K562 (cell line): ENCODE results near the gene DR1. TPM values are rescaled to one million over a fixed set of nuclear protein-coding genes. Genes with fewer than 3 reads are reported as not detected.

ENCODE experiments used
- ATAC-seq: fragments of 200-7000 bp; cut with Tn5 transposase; 3 replicates; pipeline ENCODE4 v1.9.1; 2020; ENCODE audit warnings: moderate library complexity
- BruUV-seq: library from RNA; stranded (reverse); fragments of 400-500 nt; replicated peaks from 2 replicates; lab custom pipeline; 2021; lab: Mats Ljungman, UMichigan
- CTCF ChIA-PET: fragments of 300-600 bp; formaldehyde crosslinking; extraction: SDS; loops from one replicate; lab custom pipeline; 2021; ENCODE audit warnings: low intra/inter-chr PET ratio; lab: Yijun Ruan, JAX
- POLR2A ChIA-PET: fragments of 300-600, 350-650 bp; sonication (Branson Sonifier 250); formaldehyde crosslinking; extraction: SDS; loops from one replicate; lab custom pipeline; 2021; ENCODE audit warnings: antibody characterized with exemption, inconsistent platforms; lab: Yijun Ruan, JAX
- DNase-seq, 4 experiments: peaks; one replicate each; pipeline versions ENCODE4 v3.0.0 to v3.0.0-alpha.2; 2011 to 2018; ENCODE audit warnings: low spot score in 3 of 4, mixed read lengths in 3 of 4; ENCODE audit errors: extremely low read depth in 1 of 4
- FAIRE-seq: peaks from 2 replicates; lab custom pipeline; 2011; peaks lifted over from hg19 to GRCh38; lab: Jason Lieb, UNC
- H2AFZ ChIP-seq: 2 replicates; pipeline ENCODE4 v1.6.0; 2011; ENCODE audit warnings: low read depth, low read length, control low read depth, inconsistent platforms
- H3K27ac ChIP-seq: fragments of 200-600 bp; 3 replicates; pipeline ENCODE4 v1.8.0; 2011; ENCODE audit warnings: low read depth, mild to moderate bottlenecking, control low read depth, inconsistent platforms, low read length, moderate library complexity, mixed read lengths; ENCODE audit errors: extremely low read depth
- H3K27me3 ChIP-seq, 2 experiments: fragments of 300-600 bp in 1 of 2; 2 replicates in 1 of 2; 3 replicates in 1 of 2; pipeline versions ENCODE4 v1.6.0 to v1.8.0; 2011; ENCODE audit warnings: inconsistent platforms in 2 of 2, low read length in 2 of 2, mild to moderate bottlenecking in 1 of 2, mixed read lengths in 1 of 2, moderate library complexity in 1 of 2; ENCODE audit not compliant: control insufficient read depth in 2 of 2, insufficient read depth in 2 of 2
- H3K36me3 ChIP-seq: fragments of 300-600 bp; 3 replicates; pipeline ENCODE4 v1.8.0; 2011; ENCODE audit warnings: mild to moderate bottlenecking, low read length, inconsistent platforms; ENCODE audit not compliant: control insufficient read depth, insufficient read depth
- H3K4me1 ChIP-seq, 2 experiments: fragments of 200-600 bp in 1 of 2; replicated peaks in 1 of 2; 2 replicates in 1 of 2; 3 replicates in 1 of 2; pipeline versions ENCODE4 v1.5.1 to v1.8.0; 2011; ENCODE audit warnings: inconsistent platforms in 2 of 2, low read length in 2 of 2, mild to moderate bottlenecking in 1 of 2, mixed read lengths in 1 of 2, moderate library complexity in 1 of 2; ENCODE audit not compliant: control insufficient read depth in 2 of 2, insufficient read depth in 2 of 2
- H3K4me2 ChIP-seq: 2 replicates; pipeline ENCODE4 v1.6.1; 2011; ENCODE audit warnings: low read length, control low read depth, inconsistent platforms, mixed read lengths; ENCODE audit not compliant: insufficient read depth
- H3K4me3 ChIP-seq: fragments of 200-600 bp; sonication (generic), shearing (Covaris generic); 2 replicates; pipeline ENCODE4 v1.5.1; 2016; ENCODE audit warnings: control low read depth, inconsistent platforms
- H3K79me2 ChIP-seq: fragments of 200-600 bp; 3 replicates; pipeline ENCODE4 v1.8.0; 2011; ENCODE audit warnings: low read length, inconsistent platforms; ENCODE audit not compliant: control insufficient read depth, insufficient read depth
- H3K9ac ChIP-seq, 2 experiments: 2 replicates each; pipeline versions ENCODE4 v1.6.0 to v1.6.1; 2011; ENCODE audit warnings: low read depth in 2 of 2, low read length in 2 of 2, control low read depth in 1 of 2, inconsistent platforms in 1 of 2, mild to moderate bottlenecking in 1 of 2, mixed read lengths in 1 of 2; ENCODE audit not compliant: insufficient read depth in 1 of 2
- H3K9me1 ChIP-seq: one replicate; pipeline ENCODE4 v1.6.0; 2011; ENCODE audit warnings: inconsistent platforms, mild to moderate bottlenecking, low read length, moderate library complexity; ENCODE audit not compliant: control insufficient read depth, insufficient read depth
- H3K9me3 ChIP-seq: replicated peaks from 2 replicates; pipeline ENCODE4 v1.5.1; 2011; ENCODE audit warnings: low read depth, low read length, inconsistent platforms; ENCODE audit not compliant: control insufficient read depth, insufficient read depth
- H4K20me1 ChIP-seq: replicated peaks from 2 replicates; pipeline ENCODE4 v1.6.1; 2011; ENCODE audit warnings: low read length, inconsistent platforms, mixed read lengths; ENCODE audit not compliant: control insufficient read depth, insufficient read depth
- CBFB ChIP-seq: sonication (generic); formaldehyde crosslinking; IDR thresholded peaks from 2 replicates; pipeline ENCODE4 v1.4.0; 2020; ENCODE audit warnings: mild to moderate bottlenecking, missing genetic modification reagents
- CHCHD3 ChIP-seq: fragments of 250-450 bp; sonication (Bioruptor Pico); IDR thresholded peaks from 2 replicates; pipeline ENCODE4 v2.1.2; 2022; ENCODE audit warnings: mild to moderate bottlenecking
- CSDE1 ChIP-seq, 2 experiments: fragments of 450-650 bp; IDR thresholded peaks; 2 replicates each; pipeline ENCODE4 v1.6.1; 2016; ENCODE audit warnings: mild to moderate bottlenecking in 1 of 2
- GATAD2B ChIP-seq: fragments of 450-650 bp; IDR thresholded peaks from 2 replicates; pipeline ENCODE4 v1.6.1; 2017; ENCODE audit warnings: mild to moderate bottlenecking, borderline replicate concordance
- HOMEZ ChIP-seq: fragments of 250-450 bp; sonication (Bioruptor Pico); IDR thresholded peaks from 2 replicates; pipeline ENCODE4 v1.4.0; 2020; ENCODE audit warnings: mild to moderate bottlenecking, moderate library complexity
- IFI16 ChIP-seq: fragments of 250-450 bp; sonication (Bioruptor Pico); IDR thresholded peaks from 2 replicates; pipeline ENCODE4 v2.1.2; 2022; ENCODE audit warnings: mild to moderate bottlenecking, inconsistent platforms
- ILF3 ChIP-seq: fragments of 450-650 bp; IDR thresholded peaks from 2 replicates; pipeline ENCODE4 v1.6.1; 2018; ENCODE audit warnings: antibody characterized with exemption, mild to moderate bottlenecking, moderate library complexity, borderline replicate concordance
- SUPT5H ChIP-seq: fragments of 450-650 bp; IDR thresholded peaks from 2 replicates; pipeline ENCODE4 v1.6.1; 2016
- ZKSCAN3 ChIP-seq: fragments of 250-450 bp; sonication (Bioruptor Pico); IDR thresholded peaks from 2 replicates; pipeline ENCODE4 v1.4.0; 2020
- ZNF124 ChIP-seq: sonication (generic); formaldehyde crosslinking; IDR thresholded peaks from 2 replicates; pipeline ENCODE4 v1.8.1; 2022; ENCODE audit warnings: missing genetic modification reagents
- ZNF165 ChIP-seq: fragments of 250-450 bp; sonication (Bioruptor Pico); IDR thresholded peaks from 2 replicates; pipeline ENCODE4 v1.4.0; 2020; ENCODE audit warnings: borderline replicate concordance
- ZNF431 ChIP-seq: sonication (generic); formaldehyde crosslinking; IDR thresholded peaks from 2 replicates; pipeline ENCODE4 v1.8.0; 2022; ENCODE audit warnings: mild to moderate bottlenecking, missing genetic modification reagents
- WGBS: fragments of 100-300 bp; shearing (Covaris generic); methylation state at CpG from one replicate; pipeline ENCODE4 v1.1.6; 2016; ENCODE audit warnings: low coverage, mixed read lengths; ENCODE audit not compliant: insufficient coverage; ENCODE audit errors: missing lambda C conversion rate; 5-methylcytosine and 5-hydroxymethylcytosine counted together
- in situ Hi-C: fragments of 300-500 bp; cut with MboI; formaldehyde crosslinking; loops from 4 replicates; pipeline ENCODE4 v1.15.0; 2018; ENCODE audit warnings: inconsistent platforms, mixed read lengths
- intact Hi-C: fragments of 100-400 bp; cut with micrococcal nuclease; formaldehyde crosslinking; loops from 2 replicates; pipeline ENCODE4 v1.14.2; 2022
- polyA plus RNA-seq, 8 experiments: library from polyadenylated mRNA; depleted of rRNA in 4 of 8; stranded (reverse) in 5 of 8; unstranded in 3 of 8; fragments of >200 nt; fragmentation: Nextera tagmentation in 2 of 8; fragmentation: Illumina TruSeq in 1 of 8; extraction: Ambion mirVana in 2 of 8; extraction: Trizol in 1 of 8; gene quantifications; 2 replicates each; pipeline versions ENCODE4 v1.2.1 to v1.2.3, GENCODE V29; 2011 to 2014; ENCODE audit warnings: inconsistent platforms in 1 of 8, missing spikeins in 1 of 8
- total RNA-seq, 7 experiments: library from RNA; depleted of rRNA in 6 of 7; stranded (reverse); fragments of >200 nt in 6 of 7; fragmentation: Illumina TruSeq in 2 of 7; extraction: Trizol in 2 of 7; gene quantifications; 2 replicates each; pipeline versions ENCODE4 v1.2.1 to v1.2.3, GENCODE V29; 2011 to 2021; ENCODE audit warnings: low replicate concordance in 1 of 7
- TF ChIP-seq, protein P1 (sequence below): fragments of 450-650 bp; IDR thresholded peaks from 2 replicates; pipeline ENCODE4 v1.6.1; 2017; ENCODE audit warnings: antibody characterized with exemption
- TF ChIP-seq, protein P2 (sequence below): fragments of 250-450 bp; sonication (Bioruptor Pico); IDR thresholded peaks from 2 replicates; pipeline ENCODE4 v1.5.0; 2021; ENCODE audit warnings: mild to moderate bottlenecking, borderline replicate concordance
- TF ChIP-seq, protein P3 (sequence below): IDR thresholded peaks from 3 replicates; pipeline ENCODE4 v1.6.1; 2011; ENCODE audit warnings: borderline replicate concordance, mild to moderate bottlenecking; ENCODE audit not compliant: insufficient read length, insufficient read depth
- TF ChIP-seq, protein P4 (sequence below): IDR thresholded peaks from 2 replicates; pipeline ENCODE4 v1.6.1; 2014; ENCODE audit warnings: antibody characterized with exemption

DR1 gene
- total and polyA plus RNA-seq, 9 of the 15 experiments (the other 6 are each of a cell fraction or from before 2014, with no cell fraction given) = 8.1 to 78.8 (median 46.3) TPM

DNA sequence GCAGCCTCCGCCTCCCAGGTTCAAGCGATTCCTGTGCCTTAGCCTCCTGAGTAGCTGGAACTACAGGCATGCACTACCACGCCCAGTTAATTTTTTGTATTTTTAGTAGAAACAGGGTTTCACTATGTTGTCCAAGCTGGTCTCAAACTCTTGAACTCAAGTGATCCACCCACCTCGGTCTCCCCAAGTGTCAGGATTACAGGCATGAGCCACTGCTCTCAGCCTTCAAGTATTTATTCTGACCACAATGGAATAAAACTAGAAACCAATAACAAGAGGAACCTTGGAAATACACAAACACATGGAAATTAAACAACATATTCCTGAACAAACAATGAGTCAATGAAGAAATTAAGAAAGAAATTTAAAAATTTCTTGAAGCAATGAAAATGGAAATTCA is 32.7 kb upstream of the DR1 start:
- H3K27ac ChIP-seq = no peak overlapping the region
- H3K27me3 ChIP-seq = no peaks in the 10 kb centered on the region
- no peak for DNase-seq
- intact Hi-C loops (no loop called here), in situ Hi-C loops (no loop called here)
- no peak overlapping the region for H3K4me3 ChIP-seq
- no peaks in the 10 kb centered on the region for H3K36me3 ChIP-seq
- 42% methylated on average over 3 of the region's 4 CpGs for WGBS
- H4K20me1 ChIP-seq = no peaks in the 10 kb centered on the region
- ChIA-PET POLR2A (interaction anchor here (2.0 kb wide), 1 partner anchor 8 kb away, joined by 5 read pairs; no protein-coding TSS in a partner anchor), CTCF (no interaction called here)
- FAIRE-seq = no peak
- no peaks in the 10 kb centered on the region for H3K9me3 ChIP-seq
- no peaks in the 10 kb centered on the region for H3K9me1 ChIP-seq
- no peak overlapping the region for H3K4me2 ChIP-seq
- no TSS peak for BruUV-seq
- no peaks in the 10 kb centered on the region for H3K79me2 ChIP-seq
- no peak overlapping the region for H3K9ac ChIP-seq
- no peak for ATAC-seq
- TF ChIP-seq IFI16 (CRISPR knock-in tag) (no peak), ZNF124 (CRISPR knock-in tag) (no peak), CHCHD3 (CRISPR knock-in tag) (no peak), ZNF431 (no peak), ZKSCAN3 (CRISPR knock-in tag) (no peak), CSDE1 (IDR thresholded peaks at IDR 0.05) (no peak), ZNF165 (CRISPR knock-in tag) (no peak), CBFB (CRISPR knock-in tag) (no peak), SUPT5H (no peak), GATAD2B (no peak), ILF3 (no peak), HOMEZ (CRISPR knock-in tag) (no peak)
- TF ChIP-seq, protein P1, sequence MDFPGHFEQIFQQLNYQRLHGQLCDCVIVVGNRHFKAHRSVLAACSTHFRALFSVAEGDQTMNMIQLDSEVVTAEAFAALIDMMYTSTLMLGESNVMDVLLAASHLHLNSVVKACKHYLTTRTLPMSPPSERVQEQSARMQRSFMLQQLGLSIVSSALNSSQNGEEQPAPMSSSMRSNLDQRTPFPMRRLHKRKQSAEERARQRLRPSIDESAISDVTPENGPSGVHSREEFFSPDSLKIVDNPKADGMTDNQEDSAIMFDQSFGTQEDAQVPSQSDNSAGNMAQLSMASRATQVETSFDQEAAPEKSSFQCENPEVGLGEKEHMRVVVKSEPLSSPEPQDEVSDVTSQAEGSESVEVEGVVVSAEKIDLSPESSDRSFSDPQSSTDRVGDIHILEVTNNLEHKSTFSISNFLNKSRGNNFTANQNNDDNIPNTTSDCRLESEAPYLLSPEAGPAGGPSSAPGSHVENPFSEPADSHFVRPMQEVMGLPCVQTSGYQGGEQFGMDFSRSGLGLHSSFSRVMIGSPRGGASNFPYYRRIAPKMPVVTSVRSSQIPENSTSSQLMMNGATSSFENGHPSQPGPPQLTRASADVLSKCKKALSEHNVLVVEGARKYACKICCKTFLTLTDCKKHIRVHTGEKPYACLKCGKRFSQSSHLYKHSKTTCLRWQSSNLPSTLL = no peak
- TF ChIP-seq, protein P2, sequence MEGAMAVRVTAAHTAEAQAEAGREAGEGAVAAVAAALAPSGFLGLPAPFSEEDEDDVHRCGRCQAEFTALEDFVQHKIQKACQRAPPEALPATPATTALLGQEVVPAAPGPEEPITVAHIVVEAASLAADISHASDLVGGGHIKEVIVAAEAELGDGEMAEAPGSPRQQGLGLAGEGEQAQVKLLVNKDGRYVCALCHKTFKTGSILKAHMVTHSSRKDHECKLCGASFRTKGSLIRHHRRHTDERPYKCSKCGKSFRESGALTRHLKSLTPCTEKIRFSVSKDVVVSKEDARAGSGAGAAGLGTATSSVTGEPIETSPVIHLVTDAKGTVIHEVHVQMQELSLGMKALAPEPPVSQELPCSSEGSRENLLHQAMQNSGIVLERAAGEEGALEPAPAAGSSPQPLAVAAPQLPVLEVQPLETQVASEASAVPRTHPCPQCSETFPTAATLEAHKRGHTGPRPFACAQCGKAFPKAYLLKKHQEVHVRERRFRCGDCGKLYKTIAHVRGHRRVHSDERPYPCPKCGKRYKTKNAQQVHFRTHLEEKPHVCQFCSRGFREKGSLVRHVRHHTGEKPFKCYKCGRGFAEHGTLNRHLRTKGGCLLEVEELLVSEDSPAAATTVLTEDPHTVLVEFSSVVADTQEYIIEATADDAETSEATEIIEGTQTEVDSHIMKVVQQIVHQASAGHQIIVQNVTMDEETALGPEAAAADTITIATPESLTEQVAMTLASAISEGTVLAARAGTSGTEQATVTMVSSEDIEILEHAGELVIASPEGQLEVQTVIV (CRISPR knock-in tag) = no peak
- TF ChIP-seq, protein P3, sequence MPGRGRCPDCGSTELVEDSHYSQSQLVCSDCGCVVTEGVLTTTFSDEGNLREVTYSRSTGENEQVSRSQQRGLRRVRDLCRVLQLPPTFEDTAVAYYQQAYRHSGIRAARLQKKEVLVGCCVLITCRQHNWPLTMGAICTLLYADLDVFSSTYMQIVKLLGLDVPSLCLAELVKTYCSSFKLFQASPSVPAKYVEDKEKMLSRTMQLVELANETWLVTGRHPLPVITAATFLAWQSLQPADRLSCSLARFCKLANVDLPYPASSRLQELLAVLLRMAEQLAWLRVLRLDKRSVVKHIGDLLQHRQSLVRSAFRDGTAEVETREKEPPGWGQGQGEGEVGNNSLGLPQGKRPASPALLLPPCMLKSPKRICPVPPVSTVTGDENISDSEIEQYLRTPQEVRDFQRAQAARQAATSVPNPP = no peak
- TF ChIP-seq, protein P4, sequence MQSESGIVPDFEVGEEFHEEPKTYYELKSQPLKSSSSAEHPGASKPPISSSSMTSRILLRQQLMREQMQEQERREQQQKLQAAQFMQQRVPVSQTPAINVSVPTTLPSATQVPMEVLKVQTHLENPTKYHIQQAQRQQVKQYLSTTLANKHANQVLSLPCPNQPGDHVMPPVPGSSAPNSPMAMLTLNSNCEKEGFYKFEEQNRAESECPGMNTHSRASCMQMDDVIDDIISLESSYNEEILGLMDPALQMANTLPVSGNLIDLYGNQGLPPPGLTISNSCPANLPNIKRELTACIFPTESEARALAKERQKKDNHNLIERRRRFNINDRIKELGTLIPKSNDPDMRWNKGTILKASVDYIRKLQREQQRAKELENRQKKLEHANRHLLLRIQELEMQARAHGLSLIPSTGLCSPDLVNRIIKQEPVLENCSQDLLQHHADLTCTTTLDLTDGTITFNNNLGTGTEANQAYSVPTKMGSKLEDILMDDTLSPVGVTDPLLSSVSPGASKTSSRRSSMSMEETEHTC = no peak
- TF ChIP-seq, all 486 proteins: peak for 0
- H2AFZ ChIP-seq = no peak overlapping the region
- no peaks in the 10 kb centered on the region for H3K4me1 ChIP-seq
